ENCODE data around the gene GTF2F2. TPM values are rescaled to one million over a fixed set of nuclear protein-coding genes. Genes with fewer than 3 reads are reported as not detected.

GTF2F2 gene
- total and polyA plus RNA-seq, 2 donors (not counting 1 experiment from before 2014, with no cell fraction given), result 5.9 to 19.6 TPM

- Mint-ChIP-seq H3K9me3 (ENCODE audit: insufficient read depth) (no peaks in the 10 kb centered on the region), H3K27me3 (peaks cover 16% of the 10 kb centered on the region), H3K4me1 (no peaks in the 10 kb centered on the region), H3K4me3 (no peak overlapping the region), H3K27ac (no peak overlapping the region)
- DNase-seq, result no peak
- H3K9me3 ChIP-seq (ENCODE audit: control extremely low read depth in 1 of 3, control insufficient read depth in 2 of 3, insufficient read depth in 1 of 3, low read length in 2 of 3), result no peaks in the 10 kb centered on the region
- H3K4me2 ChIP-seq (replicated peaks; ENCODE audit: low read depth, low read length, poor library complexity, severe bottlenecking), result no peak overlapping the region
- no CpG with 5 or more reads among the region's 2 CpGs for WGBS (ENCODE audit: insufficient coverage)
- POLR2A ChIA-PET, result no interaction called here
- no peak for ATAC-seq (ENCODE audit: low read depth)
- H3K27me3 ChIP-seq (replicated peaks in 1 of 4; ENCODE audit: control extremely low read depth in 1 of 4, control insufficient read depth in 3 of 4, insufficient read depth in 4 of 4, low read length in 3 of 4), result peaks cover 0 to 3% (median 0%) of the 10 kb centered on the region in 4 experiments
- H2AFZ ChIP-seq (ENCODE audit: insufficient read depth, low read depth, low read length, poor library complexity, severe bottlenecking), result no peak overlapping the region
- no peaks in the 10 kb centered on the region for H3K36me3 ChIP-seq (replicated peaks in 1 of 2; ENCODE audit: control extremely low read depth in 1 of 2, control insufficient read depth in 1 of 2, extremely low read depth in 1 of 2, insufficient read depth in 2 of 2, low read length in 1 of 2)
- intact Hi-C loops (cut with micrococcal nuclease), result no loop called here
- CTCF ChIA-PET, result interaction anchor here (0.8 kb wide), 1 partner anchor 178 kb away, joined by 3 read pairs; no protein-coding TSS in a partner anchor
- no peaks in the 10 kb centered on the region for H3K79me2 ChIP-seq (ENCODE audit: control insufficient read depth, insufficient read depth, low read length)
- no peaks in the 10 kb centered on the region for H3K4me1 ChIP-seq (ENCODE audit: control insufficient read depth in 2 of 2, insufficient read depth in 2 of 2, low read length in 2 of 2)
- no peak overlapping the region for H3K9ac ChIP-seq (ENCODE audit: low read length)
- H4K20me1 ChIP-seq (ENCODE audit: control insufficient read depth, insufficient read depth, low read length, poor library complexity, severe bottlenecking), result no peaks in the 10 kb centered on the region
- no peak for TF ChIP-seq EZH2 (IDR thresholded peaks at IDR 0.05; ENCODE audit: borderline replicate concordance, insufficient read depth, low read depth, low read length, poor library complexity, severe bottlenecking)
- H3K27ac ChIP-seq (ENCODE audit: low read length in 2 of 2), result no peak overlapping the region
- H3K4me3 ChIP-seq (ENCODE audit: control extremely low read depth in 1 of 5, extremely low read depth in 1 of 5, insufficient read depth in 1 of 5, low read depth in 2 of 5, low read length in 4 of 5), result no peak overlapping the region
Observed at GRCh38 chr13:45103449-45103848, 16.9 kb upstream of the GTF2F2 start.

GRCh38 chr13:45104261-45104660 is 16.0 kb upstream of the GTF2F2 start:
- Histone ChIP-seq H3K9me3 (ENCODE audit: control extremely low read depth in 1 of 3, control insufficient read depth in 2 of 3, insufficient read depth in 1 of 3, low read length in 2 of 3) (no peaks in the 10 kb centered on the region), H3K79me2 (ENCODE audit: control insufficient read depth, insufficient read depth, low read length) (no peaks in the 10 kb centered on the region), H3K4me1 (ENCODE audit: control insufficient read depth in 2 of 2, insufficient read depth in 2 of 2, low read length in 2 of 2) (no peaks in the 10 kb centered on the region), H3K4me3 (ENCODE audit: control extremely low read depth in 1 of 5, extremely low read depth in 1 of 5, insufficient read depth in 1 of 5, low read depth in 2 of 5, low read length in 4 of 5) (no peak overlapping the region), H3K27ac (ENCODE audit: low read length in 2 of 2) (no peak overlapping the region), H3K4me2 (replicated peaks; ENCODE audit: low read depth, low read length, poor library complexity, severe bottlenecking) (no peak overlapping the region), H4K20me1 (ENCODE audit: control insufficient read depth, insufficient read depth, low read length, poor library complexity, severe bottlenecking) (no peaks in the 10 kb centered on the region), H3K27me3 (replicated peaks in 1 of 4; ENCODE audit: control extremely low read depth in 1 of 4, control insufficient read depth in 3 of 4, insufficient read depth in 4 of 4, low read length in 3 of 4) (peaks cover 0 to 3% (median 0%) of the 10 kb centered on the region in 4 experiments), H2AFZ (ENCODE audit: insufficient read depth, low read depth, low read length, poor library complexity, severe bottlenecking) (no peak overlapping the region), H3K36me3 (replicated peaks in 1 of 2; ENCODE audit: control extremely low read depth in 1 of 2, control insufficient read depth in 1 of 2, extremely low read depth in 1 of 2, insufficient read depth in 2 of 2, low read length in 1 of 2) (no peaks in the 10 kb centered on the region), H3K9ac (ENCODE audit: low read length) (no peak overlapping the region)
- Mint-ChIP-seq H3K4me1 (peaks cover 4% of the 10 kb centered on the region), H3K4me3 (no peak overlapping the region), H3K27ac (no peak overlapping the region), H3K27me3 (peaks cover 20% of the 10 kb centered on the region), H3K9me3 (ENCODE audit: insufficient read depth) (no peaks in the 10 kb centered on the region)
- no peak for DNase-seq
- CTCF ChIA-PET, result no interaction called here
- TF ChIP-seq CTCF (IDR thresholded peaks at IDR 0.05), result no peak
- no peak for TF ChIP-seq EZH2 (IDR thresholded peaks at IDR 0.05; ENCODE audit: borderline replicate concordance, insufficient read depth, low read depth, low read length, poor library complexity, severe bottlenecking)
- POLR2A ChIA-PET, result no interaction called here
- ATAC-seq (ENCODE audit: low read depth), result no peak
- intact Hi-C loops (cut with micrococcal nuclease), result no loop called here
- WGBS (ENCODE audit: insufficient coverage), result no CpG with 5 or more reads among the region's 3 CpGs
